Panc1 (cell line): ENCODE data around the gene BCAS3. TPM values are rescaled to one million over a fixed set of nuclear protein-coding genes. Genes with fewer than 3 reads are reported as not detected.

Experiments used
- ATAC-seq: fragments of 200-7000 bp; cut with Tn5 transposase; 2 replicates; pipeline ENCODE4 v1.9.1; 2020; ENCODE audit warnings: mild to moderate bottlenecking, moderate library complexity
- BruUV-seq: library from RNA; stranded (reverse); fragments of 400-500 nt; replicated peaks from 2 replicates; lab custom pipeline; 2021; lab: Mats Ljungman, UMichigan
- CTCF ChIA-PET: fragments of 300-600 bp; sonication (Branson Sonifier 250); formaldehyde crosslinking; loops from one replicate; lab custom pipeline; 2022; ENCODE audit warnings: antibody characterized with exemption; lab: Charles Lee
- POLR2A ChIA-PET: fragments of 300-600 bp; sonication (Branson Sonifier 250); formaldehyde crosslinking; loops from one replicate; lab custom pipeline; 2022; ENCODE audit warnings: antibody characterized with exemption; lab: Charles Lee
- DNase-seq: peaks from one replicate; pipeline ENCODE4 v3.0.0-alpha.2; 2010; ENCODE audit warnings: low read depth, low spot score
- H3K27ac ChIP-seq: 2 replicates; pipeline ENCODE4 v1.5.1; 2011; ENCODE audit warnings: mild to moderate bottlenecking, low read length, inconsistent platforms
- H3K27me3 ChIP-seq: fragments of 200-500 bp; sonication (Bioruptor generic); 2 replicates; pipeline ENCODE4 v1.6.0; 2014; ENCODE audit warnings: low read length, inconsistent platforms; ENCODE audit not compliant: control insufficient read depth, insufficient read depth
- H3K36me3 ChIP-seq: fragments of 200-500 bp; sonication (Bioruptor generic); 2 replicates; pipeline ENCODE4 v1.5.1; 2014; ENCODE audit warnings: inconsistent platforms, mild to moderate bottlenecking, low read length, moderate library complexity; ENCODE audit not compliant: control insufficient read depth, insufficient read depth
- H3K4me1 ChIP-seq: 2 replicates; pipeline ENCODE4 v1.5.1; 2011; ENCODE audit warnings: inconsistent platforms, mild to moderate bottlenecking, low read length, moderate library complexity; ENCODE audit not compliant: control insufficient read depth, insufficient read depth
- H3K4me3 ChIP-seq, 2 experiments: 2 replicates each; pipeline ENCODE4 v1.5.1; 2011 to 2012; ENCODE audit warnings: low read depth in 2 of 2, low read length in 2 of 2, mild to moderate bottlenecking in 2 of 2, inconsistent platforms in 1 of 2, moderate library complexity in 1 of 2
- H3K9me3 ChIP-seq: fragments of 200-500 bp; sonication (Bioruptor generic); 2 replicates; pipeline ENCODE4 v1.5.1; 2014; ENCODE audit warnings: low read depth, mild to moderate bottlenecking, inconsistent platforms, low read length, moderate library complexity; ENCODE audit not compliant: control insufficient read depth, insufficient read depth
- POLR2AphosphoS5 ChIP-seq: IDR thresholded peaks from 2 replicates; pipeline ENCODE4 v1.6.1; 2012; ENCODE audit warnings: mild to moderate bottlenecking, low read depth, low read length, moderate library complexity
- SIN3A ChIP-seq: IDR thresholded peaks from 2 replicates; pipeline ENCODE4 v1.6.1; 2012; ENCODE audit warnings: low read depth, mild to moderate bottlenecking, low read length, moderate library complexity, borderline replicate concordance; ENCODE audit not compliant: insufficient read depth
- TCF7L2 ChIP-seq: IDR thresholded peaks from 2 replicates; pipeline ENCODE4 v1.6.1; 2011; ENCODE audit warnings: mild to moderate bottlenecking, low read depth, low read length, inconsistent platforms
- in situ Hi-C: cut with HindIII; loops from 2 replicates; pipeline ENCODE4 v1.10.0; 2016; ENCODE audit warnings: low sequenced_read_pairs, low pct_unique_long_range_greater_than_20kb
- intact Hi-C: fragments of 100-400 bp; cut with micrococcal nuclease; formaldehyde crosslinking; loops from one replicate; pipeline ENCODE4 v1.10.0; 2022; ENCODE audit not compliant: unreplicated experiment
- total RNA-seq: library from RNA; stranded (reverse); gene quantifications from one replicate; pipeline ENCODE4 v1.2.1, GENCODE V29; 2021; ENCODE audit not compliant: unreplicated experiment
- TF ChIP-seq, protein P1 (sequence below): fragments of 450-650 bp; IDR thresholded peaks from 2 replicates; pipeline ENCODE4 v1.5.1; 2017; ENCODE audit warnings: mild to moderate bottlenecking
- TF ChIP-seq, protein P2 (sequence below), 2 experiments: IDR thresholded peaks; 2 replicates each; pipeline ENCODE4 v1.6.1; 2011 to 2012; ENCODE audit warnings: low read depth in 2 of 2, control low read depth in 1 of 2, low read length in 1 of 2, mild to moderate bottlenecking in 1 of 2, moderate library complexity in 1 of 2; ENCODE audit not compliant: insufficient read depth in 1 of 2

BCAS3 gene
- total RNA-seq, 1 experiment from 2014 or later, result 9.3 TPM

DNA sequence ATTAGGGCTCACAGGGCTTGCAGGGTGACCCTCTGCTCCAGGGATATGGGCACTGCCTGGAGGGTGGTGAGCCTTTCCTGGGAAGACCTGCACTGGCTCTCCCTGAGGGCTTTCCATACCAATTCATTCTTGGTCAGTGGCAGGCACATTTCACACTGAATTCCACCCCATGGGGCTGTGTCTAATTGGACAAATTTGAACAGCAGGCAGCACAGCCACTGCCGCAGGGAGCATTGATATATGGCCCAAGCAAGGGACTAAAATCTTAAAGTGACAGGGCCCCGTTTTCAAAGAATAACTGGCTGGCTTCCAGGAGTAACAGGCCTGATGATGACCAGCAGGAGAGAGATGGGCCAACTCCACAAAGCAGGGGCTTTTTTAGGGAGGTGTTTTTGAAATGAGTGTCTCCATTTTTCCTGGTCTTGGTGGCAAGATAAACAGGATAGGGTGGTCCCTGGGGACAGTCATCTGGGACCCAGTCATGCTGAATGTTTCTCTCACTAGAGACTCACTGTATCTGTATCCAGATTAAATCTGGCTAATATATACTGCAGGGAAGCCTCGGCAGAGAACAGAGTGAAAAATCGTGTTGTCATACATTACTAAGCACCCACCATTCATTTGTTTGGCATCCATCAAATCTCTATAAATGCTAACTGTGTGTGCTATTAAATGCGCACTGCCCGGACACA, 647.9 kb downstream of the BCAS3 start:
- Histone ChIP-seq H3K9me3 (no peaks in the 10 kb centered on the region), H3K27me3 (no peaks in the 10 kb centered on the region), H3K36me3 (no peaks in the 10 kb centered on the region), H3K4me3 (no peak overlapping the region), H3K27ac (peak overlapping the region; percentile 55), H3K4me1 (peaks cover 32% of the 10 kb centered on the region)
- ChIA-PET POLR2A (no interaction called here), CTCF (no interaction called here)
- DNase-seq (no peak), ATAC-seq (peak; percentile 28; the same call in 1 of the 2 replicates)
- no TSS peak for BruUV-seq
- TF ChIP-seq, protein P1, sequence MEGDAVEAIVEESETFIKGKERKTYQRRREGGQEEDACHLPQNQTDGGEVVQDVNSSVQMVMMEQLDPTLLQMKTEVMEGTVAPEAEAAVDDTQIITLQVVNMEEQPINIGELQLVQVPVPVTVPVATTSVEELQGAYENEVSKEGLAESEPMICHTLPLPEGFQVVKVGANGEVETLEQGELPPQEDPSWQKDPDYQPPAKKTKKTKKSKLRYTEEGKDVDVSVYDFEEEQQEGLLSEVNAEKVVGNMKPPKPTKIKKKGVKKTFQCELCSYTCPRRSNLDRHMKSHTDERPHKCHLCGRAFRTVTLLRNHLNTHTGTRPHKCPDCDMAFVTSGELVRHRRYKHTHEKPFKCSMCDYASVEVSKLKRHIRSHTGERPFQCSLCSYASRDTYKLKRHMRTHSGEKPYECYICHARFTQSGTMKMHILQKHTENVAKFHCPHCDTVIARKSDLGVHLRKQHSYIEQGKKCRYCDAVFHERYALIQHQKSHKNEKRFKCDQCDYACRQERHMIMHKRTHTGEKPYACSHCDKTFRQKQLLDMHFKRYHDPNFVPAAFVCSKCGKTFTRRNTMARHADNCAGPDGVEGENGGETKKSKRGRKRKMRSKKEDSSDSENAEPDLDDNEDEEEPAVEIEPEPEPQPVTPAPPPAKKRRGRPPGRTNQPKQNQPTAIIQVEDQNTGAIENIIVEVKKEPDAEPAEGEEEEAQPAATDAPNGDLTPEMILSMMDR, result no peak
- no peak for TF ChIP-seq POLR2AphosphoS5
- TF ChIP-seq SIN3A, result no peak
- no peak for TF ChIP-seq TCF7L2
- TF ChIP-seq, protein P2, sequence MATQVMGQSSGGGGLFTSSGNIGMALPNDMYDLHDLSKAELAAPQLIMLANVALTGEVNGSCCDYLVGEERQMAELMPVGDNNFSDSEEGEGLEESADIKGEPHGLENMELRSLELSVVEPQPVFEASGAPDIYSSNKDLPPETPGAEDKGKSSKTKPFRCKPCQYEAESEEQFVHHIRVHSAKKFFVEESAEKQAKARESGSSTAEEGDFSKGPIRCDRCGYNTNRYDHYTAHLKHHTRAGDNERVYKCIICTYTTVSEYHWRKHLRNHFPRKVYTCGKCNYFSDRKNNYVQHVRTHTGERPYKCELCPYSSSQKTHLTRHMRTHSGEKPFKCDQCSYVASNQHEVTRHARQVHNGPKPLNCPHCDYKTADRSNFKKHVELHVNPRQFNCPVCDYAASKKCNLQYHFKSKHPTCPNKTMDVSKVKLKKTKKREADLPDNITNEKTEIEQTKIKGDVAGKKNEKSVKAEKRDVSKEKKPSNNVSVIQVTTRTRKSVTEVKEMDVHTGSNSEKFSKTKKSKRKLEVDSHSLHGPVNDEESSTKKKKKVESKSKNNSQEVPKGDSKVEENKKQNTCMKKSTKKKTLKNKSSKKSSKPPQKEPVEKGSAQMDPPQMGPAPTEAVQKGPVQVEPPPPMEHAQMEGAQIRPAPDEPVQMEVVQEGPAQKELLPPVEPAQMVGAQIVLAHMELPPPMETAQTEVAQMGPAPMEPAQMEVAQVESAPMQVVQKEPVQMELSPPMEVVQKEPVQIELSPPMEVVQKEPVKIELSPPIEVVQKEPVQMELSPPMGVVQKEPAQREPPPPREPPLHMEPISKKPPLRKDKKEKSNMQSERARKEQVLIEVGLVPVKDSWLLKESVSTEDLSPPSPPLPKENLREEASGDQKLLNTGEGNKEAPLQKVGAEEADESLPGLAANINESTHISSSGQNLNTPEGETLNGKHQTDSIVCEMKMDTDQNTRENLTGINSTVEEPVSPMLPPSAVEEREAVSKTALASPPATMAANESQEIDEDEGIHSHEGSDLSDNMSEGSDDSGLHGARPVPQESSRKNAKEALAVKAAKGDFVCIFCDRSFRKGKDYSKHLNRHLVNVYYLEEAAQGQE (IDR thresholded peaks at IDR 0.05; ENCODE audit: insufficient read depth in 1 of 2, low read depth in 2 of 2, low read length in 1 of 2), result no peak
- in situ Hi-C loops, result no loop called here
- intact Hi-C loops, result no loop called here

DNA sequence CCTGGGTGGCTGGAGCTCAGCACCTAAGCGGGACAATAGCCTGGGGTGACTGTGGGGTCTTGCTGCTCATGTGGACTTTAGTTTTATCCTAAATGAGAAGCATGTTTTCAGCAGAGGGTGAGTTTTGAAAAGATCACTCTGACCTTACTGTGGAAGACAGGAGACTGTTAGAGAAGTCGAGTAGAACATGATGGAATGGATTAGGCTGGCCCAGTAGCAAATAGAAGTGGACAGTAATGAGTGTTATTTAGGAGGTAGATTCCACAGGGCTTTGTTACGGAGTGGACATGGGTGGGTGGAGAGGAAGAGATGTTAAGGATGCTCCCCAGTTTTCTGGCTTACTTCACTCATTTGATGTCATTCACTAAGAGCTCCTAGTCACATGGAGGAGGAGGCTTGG, 648.7 kb downstream of the BCAS3 start:
- ChIA-PET CTCF (no interaction called here), POLR2A (interaction anchor here (0.6 kb wide), 1 partner anchor 49 kb away, joined by 6 read pairs; no protein-coding TSS in a partner anchor)
- in situ Hi-C loops, result no loop called here
- Histone ChIP-seq H3K4me1 (peaks cover 32% of the 10 kb centered on the region), H3K9me3 (no peaks in the 10 kb centered on the region), H3K27me3 (no peaks in the 10 kb centered on the region), H3K36me3 (no peaks in the 10 kb centered on the region), H3K4me3 (no peak overlapping the region), H3K27ac (peak overlapping the region; percentile 55; the same call in 1 of the 2 replicates)
- no TSS peak for BruUV-seq
- ATAC-seq (no peak), DNase-seq (no peak)
- no peak for TF ChIP-seq POLR2AphosphoS5
- TF ChIP-seq, protein P2 (IDR thresholded peaks at IDR 0.05; ENCODE audit: insufficient read depth in 1 of 2, low read depth in 2 of 2, low read length in 1 of 2), result no peak
- intact Hi-C loops, result no loop called here
